IMR-90 (cell line): Measurements from ENCODE around the gene FBXW11. TPM values are rescaled to one million over a fixed set of nuclear protein-coding genes. Genes with fewer than 3 reads are reported as not detected.

Experiments used
- ATAC-seq: fragments of 200-7000 bp; cut with Tn5 transposase; 2 replicates; pipeline ENCODE4 v1.9.1; 2020; ENCODE audit warnings: low read depth, mild to moderate bottlenecking, moderate library complexity
- BruUV-seq: library from RNA; stranded (reverse); fragments of 400-500 nt; replicated peaks from 2 replicates; lab custom pipeline; 2021; lab: Mats Ljungman, UMichigan
- CTCF ChIA-PET: fragments of 300-600 bp; formaldehyde crosslinking; extraction: SDS; loops from one replicate; lab custom pipeline; 2021; ENCODE audit warnings: antibody characterized with exemption; lab: Yijun Ruan, JAX
- POLR2A ChIA-PET: fragments of 300-600 bp; sonication (Branson Sonifier 250); formaldehyde crosslinking; loops from one replicate; lab custom pipeline; 2022; ENCODE audit warnings: antibody characterized with exemption; ENCODE audit not compliant: unreplicated experiment; lab: Charles Lee
- DNase-seq: peaks from one replicate; pipeline ENCODE4 v3.0.0; 2013
- H2AFZ ChIP-seq: replicated peaks from 2 replicates; pipeline ENCODE3; 2013; ENCODE audit warnings: low read length, mild to moderate bottlenecking; ENCODE audit not compliant: poor library complexity
- H2AK5ac ChIP-seq: 2 replicates; pipeline ENCODE4 v1.6.1; 2013; ENCODE audit warnings: low read depth, low read length, inconsistent platforms
- H2AK9ac ChIP-seq: replicated peaks from 2 replicates; pipeline ENCODE3; 2013; ENCODE audit warnings: mild to moderate bottlenecking, low read depth, low read length, moderate library complexity; ENCODE audit not compliant: poor library complexity
- H2BK120ac ChIP-seq: 2 replicates; pipeline ENCODE4 v1.6.1; 2013; ENCODE audit warnings: low read depth, low read length, inconsistent platforms
- H2BK15ac ChIP-seq: 3 replicates; pipeline ENCODE4 v1.6.1; 2013; ENCODE audit warnings: low read depth, low read length, inconsistent platforms
- H2BK20ac ChIP-seq: 2 replicates; pipeline ENCODE4 v1.6.1; 2013; ENCODE audit warnings: low read depth, mild to moderate bottlenecking, inconsistent platforms, low read length, moderate library complexity
- H2BK5ac ChIP-seq: 2 replicates; pipeline ENCODE4 v1.6.1; 2013; ENCODE audit warnings: mild to moderate bottlenecking, low read depth, low read length, inconsistent platforms; ENCODE audit not compliant: poor library complexity, severe bottlenecking
- H3K14ac ChIP-seq: replicated peaks from 2 replicates; pipeline ENCODE4 v1.6.1; 2013; ENCODE audit warnings: low read depth, low read length, inconsistent platforms
- H3K18ac ChIP-seq: 2 replicates; pipeline ENCODE4 v1.6.1; 2013; ENCODE audit warnings: low read depth, low read length, control low read depth
- H3K23ac ChIP-seq: 2 replicates; pipeline ENCODE4 v1.6.1; 2013; ENCODE audit warnings: low read depth, low read length, inconsistent platforms
- H3K27ac ChIP-seq: 2 replicates; pipeline ENCODE4 v1.5.1; 2013; ENCODE audit warnings: mild to moderate bottlenecking, control low read depth, low read length; ENCODE audit not compliant: insufficient read depth
- H3K27me3 ChIP-seq: 2 replicates; pipeline ENCODE4 v1.6.1; 2013; ENCODE audit warnings: low read length; ENCODE audit not compliant: control insufficient read depth, insufficient read depth
- H3K36me3 ChIP-seq: 2 replicates; pipeline ENCODE4 v1.6.1; 2013; ENCODE audit warnings: low read length, mixed read lengths; ENCODE audit not compliant: control insufficient read depth, insufficient read depth
- H3K4ac ChIP-seq: 2 replicates; pipeline ENCODE4 v1.6.1; 2013; ENCODE audit warnings: low read depth, low read length, inconsistent platforms
- H3K4me1 ChIP-seq: 2 replicates; pipeline ENCODE4 v1.6.1; 2013; ENCODE audit warnings: low read length, mixed read lengths; ENCODE audit not compliant: control insufficient read depth, insufficient read depth
- H3K4me2 ChIP-seq: 2 replicates; pipeline ENCODE4 v1.6.1; 2013; ENCODE audit warnings: low read depth, mild to moderate bottlenecking, control low read depth, low read length, moderate library complexity
- H3K4me3 ChIP-seq: 2 replicates; pipeline ENCODE4 v1.5.1; 2013; ENCODE audit warnings: low read depth, mild to moderate bottlenecking, control low read depth, low read length, moderate library complexity; ENCODE audit not compliant: insufficient read depth
- H3K56ac ChIP-seq: 2 replicates; pipeline ENCODE4 v1.6.1; 2013; ENCODE audit warnings: low read length, inconsistent platforms; ENCODE audit not compliant: insufficient read depth; ENCODE audit errors: extremely low read depth
- H3K79me1 ChIP-seq, 2 experiments: 2 replicates each; pipeline ENCODE4 v1.6.1; 2013; ENCODE audit warnings: low read length in 2 of 2, inconsistent platforms in 1 of 2, low read depth in 1 of 2
- H3K9ac ChIP-seq: 2 replicates; pipeline ENCODE4 v1.6.1; 2013; ENCODE audit warnings: low read depth, low read length, control low read depth
- H3K9me1 ChIP-seq: 2 replicates; pipeline ENCODE4 v1.6.1; 2013; ENCODE audit warnings: low read length, inconsistent platforms; ENCODE audit not compliant: insufficient read depth
- H3K9me3 ChIP-seq: 2 replicates; pipeline ENCODE4 v1.6.1; 2013; ENCODE audit warnings: low read length; ENCODE audit not compliant: control insufficient read depth, insufficient read depth
- H4K20me1 ChIP-seq: 2 replicates; pipeline ENCODE4 v1.6.1; 2013; ENCODE audit warnings: low read length, inconsistent platforms; ENCODE audit not compliant: insufficient read depth
- H4K5ac ChIP-seq: 2 replicates; pipeline ENCODE4 v1.6.1; 2013; ENCODE audit warnings: mild to moderate bottlenecking, low read depth, low read length, control low read depth
- H4K8ac ChIP-seq, 2 experiments: 2 replicates each; pipeline ENCODE4 v1.6.1; 2013; ENCODE audit warnings: low read depth in 2 of 2, low read length in 2 of 2, control low read depth in 1 of 2, inconsistent platforms in 1 of 2
- H4K91ac ChIP-seq: 2 replicates; pipeline ENCODE4 v1.6.1; 2013; ENCODE audit warnings: low read depth, low read length, inconsistent platforms; ENCODE audit not compliant: insufficient read depth
- BHLHE40 ChIP-seq: fragments of 150-350 bp; IDR thresholded peaks from 2 replicates; pipeline ENCODE4 v1.6.1; 2016; ENCODE audit warnings: mild to moderate bottlenecking, low read depth, low read length
- CEBPB ChIP-seq: IDR thresholded peaks from 2 replicates; pipeline ENCODE4 v1.6.1; 2012; ENCODE audit warnings: low read depth, low read length, improper control_type of control experiment
- CHD1 ChIP-seq: IDR thresholded peaks from 2 replicates; pipeline ENCODE4 v1.6.1; 2012; ENCODE audit warnings: low read depth, low read length, improper control_type of control experiment
- CTCF ChIP-seq: conservative IDR thresholded peaks from 2 replicates; pipeline ENCODE4 v1.5.1; 2012; ENCODE audit warnings: mild to moderate bottlenecking, low read depth, low read length, improper control_type of control experiment
- ELK1 ChIP-seq: fragments of 150-350 bp; IDR thresholded peaks from 2 replicates; pipeline ENCODE4 v1.6.1; 2016; ENCODE audit warnings: low read depth, mild to moderate bottlenecking, low read length, moderate library complexity, borderline replicate concordance
- FOS ChIP-seq: fragments of 150-350 bp; IDR thresholded peaks from 2 replicates; pipeline ENCODE4 v1.6.1; 2016; ENCODE audit warnings: low read depth, low read length
- MAFK ChIP-seq: IDR thresholded peaks from 2 replicates; pipeline ENCODE4 v1.6.1; 2012; ENCODE audit warnings: low read depth, low read length, improper control_type of control experiment
- MAZ ChIP-seq: IDR thresholded peaks from 2 replicates; pipeline ENCODE4 v1.6.1; 2012; ENCODE audit warnings: low read depth, mild to moderate bottlenecking, low read length, improper control_type of control experiment, moderate library complexity, borderline replicate concordance
- MXI1 ChIP-seq: IDR thresholded peaks from 2 replicates; pipeline ENCODE4 v1.6.1; 2012; ENCODE audit warnings: low read depth, mild to moderate bottlenecking, low read length, moderate library complexity, borderline replicate concordance
- NFE2L2 ChIP-seq: fragments of 150-350 bp; IDR thresholded peaks from 2 replicates; pipeline ENCODE4 v1.6.1; 2016; ENCODE audit warnings: low read depth, mild to moderate bottlenecking, low read length
- POLR2A ChIP-seq: IDR thresholded peaks from 2 replicates; pipeline ENCODE4 v1.6.1; 2012; ENCODE audit warnings: mild to moderate bottlenecking, low read depth, low read length
- RAD21 ChIP-seq: IDR thresholded peaks from 2 replicates; pipeline ENCODE4 v1.6.1; 2012; ENCODE audit warnings: low read length, improper control_type of control experiment
- RCOR1 ChIP-seq: IDR thresholded peaks from 2 replicates; pipeline ENCODE4 v1.6.1; 2012; ENCODE audit warnings: mild to moderate bottlenecking, low read length, improper control_type of control experiment; ENCODE audit not compliant: insufficient replicate concordance
- RFX5 ChIP-seq: IDR thresholded peaks from 2 replicates; pipeline ENCODE4 v1.8.0; 2012; ENCODE audit warnings: low read depth, mild to moderate bottlenecking, low read length, moderate library complexity
- SMC3 ChIP-seq: fragments of 150-350 bp; IDR thresholded peaks from 2 replicates; pipeline ENCODE4 v1.6.1; 2016; ENCODE audit warnings: low read depth, mild to moderate bottlenecking, antibody characterized with exemption, low read length, moderate library complexity
- USF2 ChIP-seq: fragments of 150-350 bp; IDR thresholded peaks from 2 replicates; pipeline ENCODE4 v1.6.1; 2017; ENCODE audit warnings: mild to moderate bottlenecking, antibody characterized with exemption, low read length, low read depth
- WGBS, 2 experiments: methylation state at CpG; one replicate each; pipeline versions ENCODE4 v1.1.5 to v1.1.7; 2013; ENCODE audit warnings: missing lambda C conversion rate in 2 of 2; ENCODE audit not compliant: insufficient read length in 1 of 2; ENCODE audit errors: extremely low coverage in 2 of 2; 5-methylcytosine and 5-hydroxymethylcytosine counted together
- dilution Hi-C: fragments of 300-500 bp; cut with HindIII; formaldehyde crosslinking; loops from one replicate; pipeline ENCODE4 v1.14.3; 2018; ENCODE audit warnings: low sequenced_read_pairs; ENCODE audit not compliant: unreplicated experiment
- in situ Hi-C: fragments of 300-500 bp; cut with MboI; formaldehyde crosslinking; loops from 3 replicates; pipeline ENCODE4 v1.14.3; 2019; ENCODE audit warnings: low sequenced_read_pairs, inconsistent platforms, mixed read lengths
- intact Hi-C: fragments of 100-400 bp; cut with micrococcal nuclease; formaldehyde crosslinking; loops from 2 replicates; pipeline ENCODE4 v1.10.0; 2022
- polyA plus RNA-seq, 3 experiments: library from polyadenylated mRNA; depleted of rRNA; stranded (reverse); fragments of >200 nt; gene quantifications; 2 replicates each; pipeline ENCODE4 v1.2.3, GENCODE V29; 2012; ENCODE audit warnings: low replicate concordance in 1 of 3
- total RNA-seq: library from RNA; depleted of rRNA; stranded (reverse); fragments of >200 nt; gene quantifications from 2 replicates; pipeline ENCODE4 v1.2.3, GENCODE V29; 2012

Gene FBXW11
- total and polyA plus RNA-seq, 2 of the 4 experiments (the other 2 are of a cell fraction), result 34.3 to 97.1 TPM

DNA sequence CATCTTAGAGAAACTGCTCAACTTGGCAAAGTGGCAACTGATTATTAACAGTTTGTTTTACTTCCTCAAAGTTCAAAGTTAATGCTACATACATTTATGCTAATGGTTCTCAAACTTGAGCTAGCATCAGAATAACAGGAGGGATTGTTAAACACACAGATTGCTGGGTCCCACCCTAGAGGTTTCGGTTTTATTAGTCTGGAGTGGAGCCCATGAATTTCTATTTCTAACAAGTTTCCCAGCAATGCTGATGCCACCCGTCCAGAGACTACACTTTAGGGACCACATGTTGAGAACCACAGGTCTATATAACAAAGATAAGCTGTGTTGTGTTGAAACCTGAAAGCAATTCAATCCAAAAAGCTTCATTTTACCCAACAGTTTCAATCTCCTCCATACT lies 95.3 kb downstream of the FBXW11 start:
- intact Hi-C loops, result loop anchor here (5.0 kb wide), 1 partner anchor 381 kb away; no protein-coding TSS in a partner anchor
- ATAC-seq, result no peak

More for the DNA sequence above, 95.3 kb downstream of the FBXW11 start:
- no peak overlapping the region for H3K56ac ChIP-seq
- peaks cover 63% of the 10 kb centered on the region; the same call in 1 of the 2 replicates for H4K20me1 ChIP-seq
- H4K5ac ChIP-seq, result no peak overlapping the region
- H3K4me1 ChIP-seq, result peaks cover 4% of the 10 kb centered on the region
- no peak overlapping the region for H3K4me2 ChIP-seq
- H2AK5ac ChIP-seq, result no peak overlapping the region
- peaks cover 5% of the 10 kb centered on the region; the same call in 1 of the 2 replicates for H3K36me3 ChIP-seq
- H4K91ac ChIP-seq, result no peak overlapping the region
- BruUV-seq, result no TSS peak
- in situ Hi-C loops (loop anchor here (10.0 kb wide), 1 partner anchor 134 kb away; no protein-coding TSS in a partner anchor), dilution Hi-C loops (no loop called here)
- no peak for DNase-seq
- no peak overlapping the region for H3K23ac ChIP-seq
- H2BK15ac ChIP-seq, result no peak overlapping the region
- no peak overlapping the region for H2AK9ac ChIP-seq
- no peak overlapping the region for H3K4me3 ChIP-seq
- WGBS, 2 experiments, result no CpG with 5 or more reads among the region's 2 CpGs
- peaks cover 26 to 58% of the 10 kb centered on the region in 2 experiments for H3K79me1 ChIP-seq
- no peaks in the 10 kb centered on the region for H3K27me3 ChIP-seq
- no peak overlapping the region for H2BK120ac ChIP-seq
- CTCF ChIA-PET, result interaction anchor here (0.7 to 3.1 kb wide), 7 partner anchors 20 to 492 kb away, joined by 3 to 18 read pairs (median 6); partner anchors contain the start of genes FBXW11 and FGF18
- H3K27ac ChIP-seq, result no peak overlapping the region
- peaks cover 13% of the 10 kb centered on the region for H3K9me1 ChIP-seq
- H3K4ac ChIP-seq, result no peak overlapping the region
- no peak overlapping the region for H3K14ac ChIP-seq
- no peak overlapping the region for H4K8ac ChIP-seq
- H2AFZ ChIP-seq, result no peak overlapping the region
- POLR2A ChIA-PET, result interaction anchor here (2.1 kb wide), 1 partner anchor 96 kb away, joined by 8 read pairs; the partner anchor contains the start of gene FBXW11
- H3K9ac ChIP-seq, result no peak overlapping the region
- H3K9me3 ChIP-seq, result no peaks in the 10 kb centered on the region
- H2BK5ac ChIP-seq, result no peak overlapping the region
- H2BK20ac ChIP-seq, result no peak overlapping the region
- no peak for TF ChIP-seq CHD1
- no peak for TF ChIP-seq CEBPB
- TF ChIP-seq USF2, result no peak
- TF ChIP-seq CTCF, result no peak
- no peak for TF ChIP-seq RAD21
- TF ChIP-seq SMC3, result no peak
- TF ChIP-seq MXI1, result no peak
- TF ChIP-seq POLR2A, result no peak
- no peak for TF ChIP-seq RCOR1
- no peak for TF ChIP-seq MAZ
- TF ChIP-seq NFE2L2, result no peak
- no peak for TF ChIP-seq RFX5
- no peak for TF ChIP-seq MAFK
- TF ChIP-seq ELK1, result no peak
- no peak for TF ChIP-seq FOS
- no peak for TF ChIP-seq BHLHE40
- no peak overlapping the region for H3K18ac ChIP-seq
